OCI-LY7 (cell line): ENCODE data around the gene YWHAQ.

ENCODE experiments used
- EZH2phosphoT487 ChIP-seq: fragments of 200-600 bp; sonication (generic); IDR thresholded peaks from 2 replicates; pipeline ENCODE4 v1.6.1; 2018; ENCODE audit warnings: low read depth, borderline replicate concordance, mild to moderate bottlenecking, mixed run types, antibody characterized with exemption, low read length, moderate library complexity, mixed read lengths
- TF ChIP-seq, protein P1 (sequence below): fragments of 200-600 bp; sonication (generic); conservative IDR thresholded peaks from 2 replicates; pipeline ENCODE4 v1.5.1; 2014; ENCODE audit warnings: mild to moderate bottlenecking, antibody characterized with exemption, low read length, moderate library complexity, mixed read lengths

- TF ChIP-seq, protein P1, sequence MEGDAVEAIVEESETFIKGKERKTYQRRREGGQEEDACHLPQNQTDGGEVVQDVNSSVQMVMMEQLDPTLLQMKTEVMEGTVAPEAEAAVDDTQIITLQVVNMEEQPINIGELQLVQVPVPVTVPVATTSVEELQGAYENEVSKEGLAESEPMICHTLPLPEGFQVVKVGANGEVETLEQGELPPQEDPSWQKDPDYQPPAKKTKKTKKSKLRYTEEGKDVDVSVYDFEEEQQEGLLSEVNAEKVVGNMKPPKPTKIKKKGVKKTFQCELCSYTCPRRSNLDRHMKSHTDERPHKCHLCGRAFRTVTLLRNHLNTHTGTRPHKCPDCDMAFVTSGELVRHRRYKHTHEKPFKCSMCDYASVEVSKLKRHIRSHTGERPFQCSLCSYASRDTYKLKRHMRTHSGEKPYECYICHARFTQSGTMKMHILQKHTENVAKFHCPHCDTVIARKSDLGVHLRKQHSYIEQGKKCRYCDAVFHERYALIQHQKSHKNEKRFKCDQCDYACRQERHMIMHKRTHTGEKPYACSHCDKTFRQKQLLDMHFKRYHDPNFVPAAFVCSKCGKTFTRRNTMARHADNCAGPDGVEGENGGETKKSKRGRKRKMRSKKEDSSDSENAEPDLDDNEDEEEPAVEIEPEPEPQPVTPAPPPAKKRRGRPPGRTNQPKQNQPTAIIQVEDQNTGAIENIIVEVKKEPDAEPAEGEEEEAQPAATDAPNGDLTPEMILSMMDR = no peak
- no peak for TF ChIP-seq EZH2phosphoT487
Observed at GRCh38 chr2:9652898-9653479, 22.2 kb upstream of the YWHAQ start.
